Measurements from ENCODE around the gene TANGO2.
"Not testable (repeated sequence)": the region's sequence is repeated elsewhere in the genome, so short reads cannot be mapped to it uniquely, and the experiment has no call there.

TANGO2 gene

DNA sequence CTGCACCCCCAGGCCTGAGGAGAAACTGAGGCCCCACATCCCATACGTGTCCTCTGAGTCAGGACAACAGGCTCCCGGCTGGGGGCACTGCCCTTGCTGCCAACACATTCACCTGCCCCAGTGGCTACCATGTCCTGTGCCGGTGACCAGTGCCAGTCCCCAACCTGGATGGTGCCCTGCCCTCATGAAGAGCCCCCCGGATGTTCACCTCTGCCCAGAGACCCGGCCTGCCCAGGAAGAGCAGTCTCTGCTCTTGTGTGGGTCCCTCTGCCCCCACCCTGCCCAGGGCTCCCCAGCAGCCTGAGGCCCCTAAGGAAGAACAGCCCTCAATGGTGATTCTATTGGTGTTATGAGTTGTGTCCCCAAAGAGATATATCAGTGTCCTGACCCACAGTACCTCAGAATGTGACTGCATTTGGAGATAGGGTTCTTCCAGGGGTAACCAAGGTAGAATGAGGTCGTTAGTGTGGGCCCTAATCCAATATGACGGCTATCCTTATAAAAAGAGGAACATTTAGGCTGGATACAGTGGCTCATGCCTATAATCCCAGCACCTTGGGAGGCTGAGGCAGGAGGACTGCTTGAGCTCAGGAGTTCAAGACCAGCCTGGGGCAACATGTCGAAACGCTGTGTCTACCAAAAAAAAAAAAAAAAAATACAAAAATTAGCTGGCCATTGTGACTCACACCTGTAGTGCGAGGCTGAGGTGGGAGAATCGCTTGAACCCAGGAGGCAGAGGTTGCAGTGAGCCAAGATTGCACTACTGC is 45.9 kb downstream of the TANGO2 start:
- DNase-seq: no peak

DNA sequence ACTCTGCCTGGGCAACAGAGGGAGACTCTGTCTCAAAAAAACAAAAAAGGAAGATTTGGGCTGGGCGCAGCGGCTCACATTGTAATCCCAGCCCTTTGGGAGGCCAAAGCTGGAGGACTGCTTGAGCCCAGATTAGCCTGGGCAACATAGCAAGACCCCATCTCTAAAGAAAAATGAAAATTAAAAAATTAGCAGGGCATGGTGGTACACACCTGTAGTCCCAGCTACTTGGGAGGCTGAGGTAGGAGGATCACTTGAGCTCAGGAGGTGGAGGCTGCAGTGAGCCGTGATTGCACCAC is 46.4 kb downstream of the TANGO2 start:
- DNase-seq: not testable (repeated sequence)

DNA sequence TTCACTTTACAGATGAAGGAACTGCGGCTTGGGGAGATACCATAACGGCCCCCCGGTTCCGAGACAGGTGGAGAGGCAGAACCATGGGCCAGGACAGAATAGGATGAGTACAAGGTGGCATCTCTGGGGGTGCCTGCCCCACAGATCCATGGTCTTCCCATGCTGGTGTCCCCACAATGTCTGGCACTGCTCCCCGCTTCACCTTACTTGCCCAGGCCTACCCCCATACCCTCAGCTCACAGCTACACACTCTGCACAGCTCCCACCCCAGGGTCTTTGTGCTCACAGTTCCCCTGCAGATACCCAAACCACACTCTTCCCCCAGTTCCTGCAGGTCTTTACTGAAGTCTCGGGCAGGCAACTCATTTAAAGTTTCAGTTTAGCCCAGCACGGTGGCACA is 47.7 kb downstream of the TANGO2 start:
- DNase-seq: no peak

DNA sequence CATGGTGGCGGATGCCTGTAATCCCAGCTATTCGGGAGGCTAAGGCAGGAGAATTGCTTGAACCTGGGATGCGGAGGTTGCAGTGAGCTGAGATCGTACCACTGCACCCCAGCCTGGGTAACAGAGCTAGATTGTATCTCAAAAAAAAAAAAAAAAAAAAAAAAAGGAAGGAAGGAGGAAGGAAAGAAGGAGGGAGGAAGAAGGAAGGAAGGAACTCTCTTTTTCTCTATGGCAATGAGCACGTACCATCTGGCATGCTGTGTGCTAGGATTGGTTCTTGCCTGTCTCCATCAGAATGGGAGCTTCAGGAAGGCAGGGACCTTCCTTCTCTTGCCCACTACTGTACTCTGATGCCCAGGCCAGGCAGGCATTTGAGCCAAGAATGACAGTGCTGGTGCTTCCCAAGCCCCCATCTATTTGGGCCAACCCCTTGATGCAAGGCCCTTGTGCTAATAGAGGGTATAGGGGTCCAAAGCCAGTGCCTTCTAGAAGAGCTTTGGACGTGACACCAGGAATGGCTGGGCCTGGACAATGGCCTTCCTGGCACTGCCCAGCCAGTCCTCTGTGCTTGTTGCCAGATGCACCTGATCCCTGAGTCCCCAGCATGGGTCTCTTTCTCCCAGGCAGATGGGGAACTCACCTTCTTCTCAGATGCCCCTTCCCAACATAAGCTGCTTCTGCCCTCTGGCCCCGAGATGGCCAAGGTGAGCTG is 48.6 kb downstream of the TANGO2 start:
- no peak for DNase-seq

DNA sequence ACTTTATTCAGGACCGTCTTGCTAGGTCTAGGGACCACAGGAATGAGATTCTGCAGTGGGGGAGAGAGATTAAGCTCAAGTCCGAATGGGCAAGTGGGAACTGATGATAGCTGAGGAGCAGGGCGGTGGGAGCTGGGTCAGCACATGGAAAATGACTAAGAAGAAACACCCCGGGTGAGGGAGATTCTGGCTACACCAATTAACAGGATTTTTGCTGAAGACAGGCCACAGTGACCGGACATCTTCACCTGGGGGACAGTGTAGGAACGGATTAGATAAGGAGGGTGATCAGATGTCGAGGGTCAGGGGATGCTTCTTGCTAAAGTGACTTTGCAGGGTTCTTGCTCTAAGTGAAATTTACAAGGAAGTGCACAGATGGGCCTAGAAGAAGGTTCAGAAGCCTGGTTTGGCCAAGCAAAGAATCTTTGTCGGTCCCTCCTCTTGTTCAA is 50.6 kb downstream of the TANGO2 start:
- no peak for DNase-seq

DNA sequence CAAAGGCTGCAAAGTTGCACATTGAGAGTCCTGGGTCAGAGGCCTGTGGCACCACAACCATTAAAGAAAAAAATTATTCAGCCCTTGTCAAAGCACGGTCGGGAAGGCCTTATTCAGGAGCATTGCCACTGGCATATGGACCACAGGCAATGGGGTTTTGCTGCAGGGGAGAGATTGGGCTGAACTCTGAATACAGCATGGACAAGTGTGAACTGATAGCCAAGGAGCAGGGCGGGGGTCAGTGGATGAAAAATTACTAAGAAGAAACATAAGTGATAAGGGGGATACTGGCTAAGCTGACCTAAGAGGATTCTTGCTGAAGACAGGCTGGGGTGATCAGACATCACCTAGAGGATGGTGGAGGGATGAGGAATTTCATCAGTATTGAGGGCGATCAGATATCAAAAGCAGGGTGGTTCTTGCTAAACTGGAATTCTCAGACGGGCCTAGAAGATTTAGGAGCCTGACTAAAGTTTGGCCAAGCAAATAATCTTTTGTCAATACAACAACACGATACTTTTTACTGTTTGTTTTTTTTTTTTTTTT is 55.8 kb downstream of the TANGO2 start:
- DNase-seq: no peak

DNA sequence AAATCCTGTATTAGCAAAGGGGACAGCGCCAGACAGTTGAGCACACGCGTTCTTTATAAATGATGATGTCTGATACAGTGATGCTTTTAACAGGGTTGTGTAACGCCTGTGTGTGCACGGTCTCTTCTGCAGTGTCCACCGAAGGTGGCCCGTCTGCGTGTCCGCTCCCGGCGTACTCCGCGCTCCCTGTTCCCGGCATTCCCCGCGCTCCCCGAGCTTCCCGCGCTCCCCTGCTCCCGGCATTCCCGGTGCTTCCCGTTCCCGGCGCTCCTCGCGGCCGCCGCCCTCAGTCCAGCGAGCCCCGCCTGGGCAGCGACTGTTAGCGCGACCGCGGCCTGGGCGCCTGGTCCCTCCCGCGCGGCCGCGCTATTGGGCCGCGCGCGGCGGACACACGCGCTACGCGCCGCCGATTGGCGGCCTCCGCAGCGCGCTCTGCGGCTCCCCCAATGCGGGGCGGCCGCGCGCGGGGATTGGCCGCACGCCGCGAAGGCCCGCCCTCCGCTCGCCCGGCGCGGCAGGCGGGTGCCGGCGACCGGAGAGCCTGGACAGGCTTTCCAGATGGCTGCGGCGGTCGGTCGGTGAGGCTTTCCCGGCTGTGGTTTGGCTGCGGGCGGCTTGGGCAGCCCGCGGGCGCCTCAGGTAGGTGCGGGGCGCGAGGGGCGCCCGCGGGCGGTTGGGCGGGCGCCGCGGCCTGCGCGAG is 59.0 kb downstream of the TANGO2 start, which contains the start of gene DGCR8:
TSS of gene DGCR8 (plus strand) at position 497 of the 700 bp plus-strand sequence. CDS start 5,723 bp downstream, outside the sequence.
- DNase-seq: peak; percentile 73

DNA sequence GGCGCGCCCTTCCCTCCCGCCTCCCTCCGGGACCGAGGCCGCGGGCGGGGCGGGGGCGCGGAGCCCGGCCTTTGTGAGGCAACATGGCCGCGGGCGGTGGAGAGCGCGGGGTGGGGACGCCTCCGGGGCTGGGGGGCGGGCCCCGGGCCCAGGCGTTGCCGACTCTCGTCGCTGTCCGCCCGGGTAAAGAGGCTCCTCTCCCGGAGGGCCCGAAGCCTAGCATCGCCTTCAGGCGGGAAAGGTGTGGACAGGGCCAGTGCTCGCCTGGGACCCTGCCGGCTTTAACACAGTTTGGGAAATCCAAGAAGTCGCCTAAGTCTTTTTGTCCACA is 59.5 kb downstream of the TANGO2 start:
- peak; percentile 41 for DNase-seq

DNA sequence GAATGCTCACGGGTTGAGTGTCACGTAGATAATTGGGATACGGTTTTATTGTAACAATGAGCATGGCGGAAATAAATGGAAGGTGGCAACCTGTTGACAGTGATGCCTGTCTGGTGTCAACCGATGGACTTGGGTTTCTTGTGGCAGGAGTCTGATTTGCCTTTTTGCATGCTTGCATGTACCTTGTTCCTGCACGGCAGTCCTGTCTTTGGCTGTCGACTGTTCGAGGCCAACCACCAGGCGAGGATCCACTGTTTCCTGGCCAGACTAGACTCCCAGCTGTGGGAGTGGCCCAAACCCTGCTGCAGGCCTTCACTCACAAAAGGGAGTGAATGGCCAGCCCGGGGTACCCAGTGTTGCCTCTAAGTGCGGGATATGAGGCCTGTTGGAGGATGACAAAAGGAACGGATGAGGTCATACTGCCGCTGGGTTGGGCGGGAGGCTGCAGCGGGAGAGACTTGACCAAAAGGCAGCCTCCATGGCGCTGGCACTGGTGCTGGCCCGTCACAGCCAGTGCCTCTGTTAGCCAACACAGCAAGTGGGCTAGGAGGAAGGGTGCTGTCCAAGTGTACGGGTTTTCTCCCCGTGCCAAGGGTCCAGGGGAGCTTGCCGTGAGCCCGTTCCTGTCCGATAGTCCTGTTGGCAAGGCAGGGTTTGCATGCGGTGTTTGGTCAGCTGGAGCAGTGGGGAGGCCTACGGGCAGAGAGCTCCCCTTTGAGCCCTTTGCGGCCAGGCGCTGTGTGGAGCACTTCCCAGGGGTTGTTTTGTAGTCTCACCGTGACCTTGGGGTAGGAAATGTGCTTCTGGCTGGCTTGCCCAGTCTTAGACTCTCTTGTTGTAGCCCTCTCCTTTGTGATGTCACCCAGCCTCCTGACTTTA is 60.1 kb downstream of the TANGO2 start:
- DNase-seq: peak; percentile 37

DNA sequence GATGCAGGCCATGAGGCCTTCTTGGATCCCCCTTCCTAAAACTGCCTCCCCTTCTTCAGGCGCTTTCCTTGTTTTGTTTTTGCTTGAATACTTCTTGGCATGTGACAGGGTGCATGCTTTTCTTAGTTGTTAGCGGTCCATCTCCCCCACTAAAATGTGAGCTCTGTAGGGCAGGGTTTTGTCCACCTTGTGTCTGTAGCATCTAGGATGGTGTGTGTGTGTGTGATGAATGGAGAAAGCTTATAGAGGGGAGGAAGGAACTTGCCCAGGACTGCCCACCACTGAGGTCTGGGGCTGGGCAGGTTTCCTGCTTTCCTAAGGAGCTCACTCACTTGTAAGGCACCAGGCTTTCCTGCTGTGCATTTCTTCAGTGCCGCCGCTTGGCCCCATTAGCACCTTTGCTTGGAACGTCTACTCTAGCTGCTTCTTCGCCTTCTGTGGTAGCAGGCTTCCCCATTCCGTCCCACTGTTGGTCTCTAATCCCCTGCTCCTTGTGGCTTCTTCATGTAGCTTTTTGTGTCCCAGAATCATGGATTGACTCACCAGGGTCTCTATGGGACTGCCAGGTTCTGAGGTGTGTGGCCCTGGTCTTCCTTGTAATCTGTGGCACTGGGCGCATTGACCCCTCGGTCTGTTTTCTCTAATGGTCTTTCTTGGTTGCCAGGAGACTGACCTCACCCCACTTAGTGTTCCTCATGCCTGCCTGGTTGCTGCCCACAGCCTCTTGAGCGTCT is 62.4 kb downstream of the TANGO2 start:
- no peak for DNase-seq

DNA sequence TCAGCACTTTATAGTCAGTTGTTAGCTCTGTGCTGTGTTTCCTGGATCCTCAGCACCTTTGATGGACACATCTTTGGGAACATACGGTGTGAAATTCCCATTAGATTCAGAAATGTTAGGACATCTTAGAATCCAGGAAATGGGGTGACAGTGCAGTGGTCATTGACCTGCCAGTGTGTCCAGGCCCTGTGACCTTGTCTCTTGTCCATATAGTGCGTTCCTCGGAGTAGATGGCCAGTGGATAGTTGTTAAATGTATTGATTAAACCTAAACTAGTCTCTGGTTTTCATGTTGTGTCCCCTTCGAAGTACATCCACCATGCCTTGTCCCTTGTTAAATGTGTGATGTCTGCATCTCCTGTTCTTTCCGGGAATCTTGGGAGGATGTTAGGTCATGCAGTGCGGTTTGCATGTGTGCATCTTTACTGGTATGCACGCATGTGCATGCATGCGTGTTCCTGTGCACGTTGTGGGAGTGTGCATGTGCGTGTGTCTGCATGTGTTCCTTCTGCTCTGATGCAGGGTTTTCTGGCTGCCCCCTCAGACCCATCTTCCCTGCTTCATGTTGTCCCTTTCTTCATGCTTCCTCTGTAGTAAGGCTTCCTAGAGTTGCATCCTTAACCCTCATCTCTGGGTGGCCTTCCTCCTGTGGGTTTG is 63.1 kb downstream of the TANGO2 start:
- no peak for DNase-seq

DNA sequence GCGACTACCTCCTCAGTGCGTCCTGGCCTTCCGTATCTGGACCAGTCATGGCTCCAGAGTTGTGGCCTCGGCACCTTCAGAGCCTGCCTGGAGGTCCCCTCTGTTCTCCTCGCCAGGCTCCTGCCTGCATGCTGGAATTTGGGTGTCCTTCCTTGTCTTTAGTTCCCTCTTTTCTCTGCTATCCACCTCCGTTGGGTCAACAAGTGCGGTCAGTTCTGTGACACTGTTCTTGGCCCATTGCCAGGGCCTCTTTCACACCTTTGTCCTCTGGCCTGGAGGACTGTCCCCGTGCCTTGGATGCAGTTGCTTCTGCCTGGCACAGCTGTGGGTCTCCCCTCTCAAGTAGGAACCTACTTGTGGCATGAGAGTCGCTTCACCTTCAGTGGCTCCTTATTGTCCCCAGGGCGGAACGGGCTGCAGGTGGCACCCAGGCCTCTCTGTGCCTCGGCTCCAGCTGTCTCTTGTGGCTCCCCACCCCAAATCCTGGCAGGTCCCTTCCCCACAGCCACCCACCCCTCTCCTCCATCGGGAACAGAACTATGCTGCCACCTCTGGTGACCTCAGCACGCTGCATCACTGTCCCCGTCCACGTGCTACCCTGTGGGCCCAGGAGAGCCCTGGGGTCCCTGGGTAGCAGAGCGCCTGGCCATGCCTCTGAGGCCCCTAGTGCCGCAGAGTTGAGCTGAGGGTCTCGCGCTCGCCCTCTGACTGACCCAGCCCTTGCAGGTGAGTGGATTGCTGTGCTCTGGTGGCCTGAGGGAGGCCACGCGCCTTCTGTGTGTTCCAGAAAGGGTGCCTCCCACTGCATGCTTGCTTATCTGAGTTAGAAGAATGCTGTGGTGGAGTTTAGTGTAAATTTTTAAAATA is 63.9 kb downstream of the TANGO2 start:
- no peak for DNase-seq

DNA sequence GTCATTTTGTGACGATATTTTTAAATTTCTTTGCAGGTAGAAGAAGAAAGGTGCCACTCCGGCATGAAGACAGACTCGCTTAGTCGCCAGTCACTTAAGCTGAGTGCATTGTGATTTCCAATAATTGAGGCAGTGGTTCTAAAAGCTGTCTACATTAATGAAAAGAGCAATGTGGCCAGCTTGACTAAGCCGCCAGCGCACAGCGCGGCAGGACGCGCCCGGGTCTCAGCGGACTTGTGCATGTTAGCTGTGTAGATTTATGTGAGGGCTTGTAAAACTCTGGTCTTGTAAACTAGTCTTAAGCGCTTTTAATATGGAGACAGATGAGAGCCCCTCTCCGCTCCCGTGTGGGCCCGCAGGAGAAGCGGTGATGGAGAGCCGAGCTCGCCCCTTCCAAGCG is 64.7 kb downstream of the TANGO2 start:
- DNase-seq: no peak

DNA sequence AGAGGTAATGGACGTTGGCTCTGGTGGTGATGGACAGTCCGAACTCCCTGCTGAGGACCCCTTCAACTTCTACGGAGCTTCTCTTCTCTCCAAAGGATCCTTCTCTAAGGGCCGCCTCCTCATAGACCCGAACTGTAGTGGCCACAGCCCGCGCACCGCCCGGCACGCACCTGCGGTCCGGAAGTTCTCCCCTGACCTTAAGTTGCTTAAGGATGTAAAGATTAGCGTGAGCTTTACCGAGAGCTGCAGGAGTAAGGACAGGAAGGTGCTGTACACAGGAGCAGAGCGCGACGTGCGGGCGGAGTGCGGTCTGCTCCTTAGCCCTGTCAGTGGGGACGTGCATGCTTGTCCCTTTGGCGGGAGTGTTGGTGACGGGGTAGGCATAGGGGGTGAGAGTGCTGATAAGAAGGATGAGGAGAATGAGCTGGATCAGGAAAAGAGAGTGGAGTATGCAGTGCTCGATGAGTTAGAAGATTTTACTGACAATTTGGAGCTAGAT is 65.2 kb downstream of the TANGO2 start:
- no peak for DNase-seq

DNA sequence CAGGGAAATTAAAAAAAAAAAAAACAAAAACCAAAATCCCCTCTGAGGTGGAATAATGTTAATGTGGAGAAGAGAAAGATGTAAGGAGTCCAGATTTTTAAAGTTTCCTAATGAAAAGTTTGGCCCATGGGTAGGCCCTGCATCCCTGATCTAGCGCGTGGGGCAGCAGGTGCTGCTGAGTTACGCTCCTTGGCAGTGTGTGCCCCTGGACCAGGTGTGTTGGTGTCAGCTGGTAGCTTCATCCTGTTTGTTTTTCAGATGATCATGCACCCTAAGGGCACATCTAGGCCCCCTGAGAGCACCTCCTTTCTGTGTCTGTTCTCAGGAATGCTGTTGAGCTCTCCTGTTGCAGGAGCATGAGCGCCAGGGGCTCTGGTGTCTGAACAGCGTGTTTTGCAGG is 65.9 kb downstream of the TANGO2 start:
- DNase-seq: no peak

DNA sequence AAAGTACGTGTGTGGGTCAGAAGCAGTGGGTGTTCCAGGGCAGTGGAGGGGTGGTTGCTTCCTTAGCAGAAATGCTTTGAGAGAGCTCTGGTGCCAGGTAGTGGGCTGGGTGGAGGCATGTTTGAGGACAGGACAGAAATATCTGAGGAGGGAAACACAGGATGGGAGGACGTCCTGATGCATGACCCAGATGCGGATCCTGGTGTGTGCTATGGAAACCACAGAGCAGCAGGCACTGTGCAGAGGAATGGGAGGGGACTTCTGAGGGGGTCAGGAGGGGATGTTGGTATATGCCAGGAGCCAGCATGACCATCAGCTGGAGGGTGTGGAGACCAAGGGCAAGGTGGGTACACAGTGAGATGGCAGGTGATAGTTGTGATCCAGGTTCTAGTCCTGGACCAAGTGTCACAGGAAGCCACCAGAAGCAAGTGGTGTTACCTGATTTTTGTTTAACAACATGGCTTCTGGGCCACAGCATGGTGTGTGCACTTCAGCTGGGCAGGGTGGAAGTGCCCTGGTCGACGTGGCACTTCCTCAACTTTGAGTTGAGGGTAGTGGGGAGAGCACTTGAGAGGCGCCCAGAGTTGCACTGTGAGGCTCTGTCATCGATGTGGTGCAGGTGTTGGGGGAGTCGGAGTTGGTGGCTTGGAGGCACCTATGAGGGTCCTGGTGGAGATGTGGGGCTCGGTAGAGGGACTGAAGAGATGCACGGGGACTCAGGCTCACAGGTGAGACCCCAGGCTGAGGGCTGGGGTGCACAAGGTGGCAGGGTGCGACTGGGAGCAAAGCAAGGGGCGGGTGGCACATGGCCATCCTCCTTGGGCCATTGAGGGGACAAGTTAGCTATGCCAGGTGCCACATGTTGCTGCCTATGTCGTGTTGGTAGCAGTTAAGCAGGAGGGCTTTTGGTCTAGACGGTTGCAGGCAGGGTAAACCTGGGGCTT is 66.7 kb downstream of the TANGO2 start:
- no peak for DNase-seq

DNA sequence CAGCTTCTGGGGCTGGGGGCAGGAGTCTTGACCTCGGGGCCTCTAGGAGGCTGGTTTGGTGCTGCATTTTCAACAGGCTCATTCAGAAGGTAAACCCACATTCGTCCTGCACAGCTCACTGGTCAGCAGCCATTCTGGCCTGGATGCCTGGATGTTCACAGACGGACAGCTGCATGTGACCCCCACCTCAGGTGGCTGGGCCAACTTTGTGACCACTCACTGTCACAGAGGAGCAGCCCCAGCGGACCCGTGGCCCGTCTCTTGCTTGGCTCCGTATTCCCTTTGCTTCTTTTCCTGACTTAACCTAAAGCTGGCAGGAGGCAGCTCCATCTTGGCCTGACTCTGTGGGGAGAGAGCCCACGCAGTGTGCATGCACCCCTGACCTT is 67.3 kb downstream of the TANGO2 start:
- no peak for DNase-seq

DNA sequence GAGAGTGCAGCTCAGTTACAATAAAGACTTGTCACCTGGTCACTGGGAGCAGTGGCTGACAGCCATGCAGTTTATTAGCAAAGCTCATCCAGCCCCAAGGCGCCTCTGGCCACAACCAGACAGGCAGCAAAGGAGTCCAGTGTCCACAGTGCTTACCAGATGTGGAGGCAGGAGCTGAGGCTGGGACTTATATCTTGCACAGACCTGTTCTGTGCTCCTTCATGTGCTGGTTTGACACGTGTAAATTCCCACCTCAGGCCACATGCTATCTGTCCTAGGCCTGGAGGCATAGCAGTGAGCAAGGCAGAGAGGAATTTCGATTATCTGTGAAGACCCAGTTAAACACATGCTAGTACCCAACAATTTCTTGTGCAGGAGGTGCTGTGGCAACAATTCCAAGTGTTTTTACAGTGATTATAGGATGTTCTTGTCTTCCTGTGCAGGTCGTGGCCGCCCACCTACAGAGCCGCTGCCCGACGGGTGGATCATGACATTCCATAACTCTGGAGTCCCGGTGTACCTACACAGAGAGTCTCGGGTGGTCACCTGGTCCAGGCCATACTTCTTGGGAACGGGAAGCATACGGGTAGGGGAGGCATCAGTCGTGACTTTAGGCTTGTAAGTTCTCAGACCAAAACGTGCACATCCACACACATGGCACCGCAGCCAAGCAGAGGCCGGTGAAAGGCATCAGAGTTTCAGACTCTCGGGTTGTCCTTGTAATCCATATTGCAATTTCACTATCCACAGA is 68.5 kb downstream of the TANGO2 start:
- no peak for DNase-seq

Measured in MV-4-11 (cell line).